ENCODE results near the gene ADAMTS2. TPM values are rescaled to one million over a fixed set of nuclear protein-coding genes. Genes with fewer than 3 reads are reported as not detected.

The ADAMTS2 gene
- total RNA-seq, 1 donor from 2014 or later = 23.5 TPM

DNA sequence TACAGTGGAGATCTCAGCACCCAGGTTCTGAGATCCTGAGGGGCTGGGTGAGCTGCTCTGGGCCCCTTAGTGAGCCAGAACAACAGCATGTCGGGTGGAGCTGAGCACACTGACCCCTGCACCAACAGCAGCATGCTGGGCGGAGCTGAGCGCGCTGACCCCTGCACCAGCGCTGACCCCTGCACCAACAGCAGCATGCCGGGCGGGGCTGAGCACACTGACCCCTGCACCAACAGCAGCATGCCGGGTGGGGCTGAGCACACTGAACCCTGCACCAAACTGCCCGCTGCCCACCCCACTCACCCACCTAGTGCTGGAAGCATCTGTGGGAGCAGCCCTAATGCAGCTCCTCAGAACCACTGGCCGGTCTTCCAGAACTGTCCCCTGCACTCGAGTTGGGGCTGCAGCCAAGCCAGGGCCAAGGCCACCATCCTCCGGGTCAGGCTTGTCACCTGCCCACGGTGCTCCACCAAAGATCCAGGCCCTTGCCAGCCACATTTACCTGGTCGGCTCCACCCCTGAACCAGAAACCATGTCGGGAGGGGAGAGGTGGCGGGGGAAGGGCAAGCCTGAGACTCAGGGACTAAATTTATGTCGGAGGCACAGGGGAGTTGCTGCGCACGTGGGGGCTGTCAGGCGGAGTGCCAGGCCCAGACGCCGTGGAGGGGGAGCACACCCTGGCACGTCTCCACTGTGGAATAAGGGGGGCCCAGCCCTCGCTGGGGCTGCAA lies 80.3 kb downstream of the ADAMTS2 start:
- Mint-ChIP-seq H3K9me3 (ENCODE audit: unreplicated experiment) (peaks cover 5% of the 10 kb centered on the region), H3K36me3 (ENCODE audit: unreplicated experiment) (peaks cover 4% of the 10 kb centered on the region), H3K27me3 (ENCODE audit: unreplicated experiment) (peaks cover 12% of the 10 kb centered on the region), H3K4me3 (ENCODE audit: unreplicated experiment) (no peak overlapping the region), H3K4me1 (ENCODE audit: low read depth, unreplicated experiment) (peaks cover 26% of the 10 kb centered on the region), H3K27ac (ENCODE audit: unreplicated experiment) (no peak overlapping the region)
- no peak for DNase-seq
- TF ChIP-seq, protein P1, sequence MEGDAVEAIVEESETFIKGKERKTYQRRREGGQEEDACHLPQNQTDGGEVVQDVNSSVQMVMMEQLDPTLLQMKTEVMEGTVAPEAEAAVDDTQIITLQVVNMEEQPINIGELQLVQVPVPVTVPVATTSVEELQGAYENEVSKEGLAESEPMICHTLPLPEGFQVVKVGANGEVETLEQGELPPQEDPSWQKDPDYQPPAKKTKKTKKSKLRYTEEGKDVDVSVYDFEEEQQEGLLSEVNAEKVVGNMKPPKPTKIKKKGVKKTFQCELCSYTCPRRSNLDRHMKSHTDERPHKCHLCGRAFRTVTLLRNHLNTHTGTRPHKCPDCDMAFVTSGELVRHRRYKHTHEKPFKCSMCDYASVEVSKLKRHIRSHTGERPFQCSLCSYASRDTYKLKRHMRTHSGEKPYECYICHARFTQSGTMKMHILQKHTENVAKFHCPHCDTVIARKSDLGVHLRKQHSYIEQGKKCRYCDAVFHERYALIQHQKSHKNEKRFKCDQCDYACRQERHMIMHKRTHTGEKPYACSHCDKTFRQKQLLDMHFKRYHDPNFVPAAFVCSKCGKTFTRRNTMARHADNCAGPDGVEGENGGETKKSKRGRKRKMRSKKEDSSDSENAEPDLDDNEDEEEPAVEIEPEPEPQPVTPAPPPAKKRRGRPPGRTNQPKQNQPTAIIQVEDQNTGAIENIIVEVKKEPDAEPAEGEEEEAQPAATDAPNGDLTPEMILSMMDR (IDR thresholded peaks at IDR 0.05; ENCODE audit: partially characterized antibody, unreplicated experiment) = no peak

GRCh38 chr5:179264053-179264782 lies 81.0 kb downstream of the ADAMTS2 start:
- Mint-ChIP-seq H3K9me3 (ENCODE audit: unreplicated experiment) (peaks cover 5% of the 10 kb centered on the region), H3K27me3 (ENCODE audit: unreplicated experiment) (peaks cover 12% of the 10 kb centered on the region), H3K4me3 (ENCODE audit: unreplicated experiment) (no peak overlapping the region), H3K27ac (ENCODE audit: unreplicated experiment) (no peak overlapping the region), H3K4me1 (ENCODE audit: low read depth, unreplicated experiment) (peaks cover 22% of the 10 kb centered on the region), H3K36me3 (ENCODE audit: unreplicated experiment) (peaks cover 2% of the 10 kb centered on the region)
- TF ChIP-seq, protein P1 (IDR thresholded peaks at IDR 0.05; ENCODE audit: partially characterized antibody, unreplicated experiment) = no peak
- DNase-seq = no peak

GRCh38 chr5:179263391-179264052 lies 81.7 kb downstream of the ADAMTS2 start:
- Mint-ChIP-seq H3K4me1 (ENCODE audit: low read depth, unreplicated experiment) (peaks cover 21% of the 10 kb centered on the region), H3K36me3 (ENCODE audit: unreplicated experiment) (no peaks in the 10 kb centered on the region), H3K27ac (ENCODE audit: unreplicated experiment) (no peak overlapping the region), H3K4me3 (ENCODE audit: unreplicated experiment) (no peak overlapping the region), H3K27me3 (ENCODE audit: unreplicated experiment) (peaks cover 10% of the 10 kb centered on the region), H3K9me3 (ENCODE audit: unreplicated experiment) (peaks cover 7% of the 10 kb centered on the region)
- DNase-seq = no peak
- TF ChIP-seq, protein P1 (IDR thresholded peaks at IDR 0.05; ENCODE audit: partially characterized antibody, unreplicated experiment) = no peak

DNA sequence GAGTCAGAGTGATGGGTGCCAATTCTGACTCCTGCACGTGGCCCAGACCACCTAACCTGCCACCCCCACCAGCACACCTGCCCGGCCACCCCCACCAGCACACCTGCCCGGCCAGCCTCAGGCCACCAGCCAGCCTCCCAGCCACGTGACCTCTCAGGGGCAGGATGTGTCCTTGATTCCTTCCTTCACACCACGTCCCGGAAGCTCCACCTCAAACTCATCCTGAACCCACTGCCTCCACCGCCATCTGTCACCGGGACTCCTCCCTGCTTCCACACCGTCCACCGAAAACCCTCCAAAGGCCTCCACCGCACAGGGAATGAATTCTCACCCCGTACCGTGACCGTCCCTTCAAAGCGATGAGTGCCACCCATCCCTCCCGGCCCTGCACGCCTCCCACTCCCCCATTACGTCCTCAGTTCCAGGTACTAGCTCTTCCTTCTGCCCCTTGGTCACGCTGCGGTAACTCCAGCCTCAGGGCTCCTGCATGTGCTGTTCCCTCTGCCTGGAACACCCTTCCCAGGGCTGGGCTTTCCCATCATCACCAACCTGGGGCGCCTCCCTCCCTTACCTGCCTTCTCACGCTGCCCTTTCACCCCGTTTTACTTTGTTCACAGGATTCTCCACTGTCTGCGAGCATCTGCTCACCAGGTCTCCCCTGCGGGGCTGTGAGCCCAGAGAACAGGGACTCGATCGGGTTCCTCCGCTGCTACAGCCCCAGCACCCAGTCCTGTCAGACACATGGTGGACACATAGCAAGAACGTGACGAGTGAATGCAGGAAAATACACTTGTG lies 82.9 kb downstream of the ADAMTS2 start:
- TF ChIP-seq, protein P1 (IDR thresholded peaks at IDR 0.05; ENCODE audit: partially characterized antibody, unreplicated experiment) = no peak
- peaks cover 7% of the 10 kb centered on the region for H3K9me3 Mint-ChIP-seq (ENCODE audit: unreplicated experiment)
- peaks cover 10% of the 10 kb centered on the region for H3K27me3 Mint-ChIP-seq (ENCODE audit: unreplicated experiment)
- DNase-seq = peak; percentile 7
- H3K4me1 Mint-ChIP-seq (ENCODE audit: low read depth, unreplicated experiment) = peaks cover 25% of the 10 kb centered on the region
- peak overlapping the region; percentile 82 for H3K27ac Mint-ChIP-seq (ENCODE audit: unreplicated experiment)
- no peak overlapping the region for H3K4me3 Mint-ChIP-seq (ENCODE audit: unreplicated experiment)
- H3K36me3 Mint-ChIP-seq (ENCODE audit: unreplicated experiment) = no peaks in the 10 kb centered on the region

Measured in glutamatergic neuron (in vitro differentiated cells).